Pancreas (tissue), 10 donors: ENCODE results near the gene PTGFR. TPM values are rescaled to one million over a fixed set of nuclear protein-coding genes. Genes with fewer than 3 reads are reported as not detected.

Experiments
- ATAC-seq, 4 donors: fragments of 200-7000 bp; cut with Tn5 transposase; one replicate each; pipeline versions ENCODE4 v1.8.0 to v1.9.1; 2020; ENCODE audit warnings: mild to moderate bottlenecking in 4 of 4, moderate library complexity in 4 of 4
- DNase-seq, 6 donors: peaks; one replicate each; pipeline ENCODE4 v3.0.0-alpha.2; 2020
- FAIRE-seq: peaks from 2 replicates; lab custom pipeline; 2012; peaks lifted over from hg19 to GRCh38; lab: Jason Lieb, UNC
- H3K27ac ChIP-seq, 4 donors: fragments of 200-600 bp; sonication (generic); 1 replicate in 3 of 4; 2 replicates in 1 of 4; pipeline versions ENCODE4 v1.5.0 to v1.8.0; 2020
- H3K27me3 ChIP-seq, 4 donors: fragments of 200-600 bp; one replicate each; pipeline ENCODE4 v1.8.0; 2021
- H3K36me3 ChIP-seq, 3 donors: fragments of 200-600 bp; sonication (generic) in 1 of 3; one replicate each; pipeline versions ENCODE4 v1.5.0 to v1.8.0; 2020 to 2021
- H3K4me1 ChIP-seq, 3 donors: fragments of 200-600 bp; one replicate each; pipeline ENCODE4 v1.8.0; 2021
- H3K4me3 ChIP-seq, 4 donors: fragments of 200-600 bp; sonication (generic) in 2 of 4; one replicate each; pipeline versions ENCODE4 v1.5.0 to v1.8.0; 2020 to 2021
- H3K9me3 ChIP-seq, 4 donors: fragments of 200-600 bp; one replicate each; pipeline ENCODE4 v1.8.0; 2021
- WGBS, 2 donors: extraction: QIAGEN DNeasy Blood & Tissue Kit; methylation state at CpG; one replicate each; pipeline ENCODE4 v1.1.7; 2013; 5-methylcytosine and 5-hydroxymethylcytosine counted together
- intact Hi-C, 3 donors: fragments of 100-400 bp; cut with DNase I; formaldehyde crosslinking; loops; one replicate each; pipeline versions ENCODE4 v1.11.1 to v1.14.2; 2022
- polyA plus RNA-seq, 2 donors: library from polyadenylated mRNA; stranded (reverse); fragments of 200-250 nt; gene quantifications; one replicate each; pipeline ENCODE4 v1.2.3, GENCODE V29; 2013
- total RNA-seq, 6 donors: library from RNA; stranded (reverse); fragmentation: NEBNext Ultra II Directional in 4 of 6; extraction: Animal tissue kit (Norgen Biotek cat#: 25700) in 4 of 6; gene quantifications; one replicate each; pipeline versions ENCODE4 v1.2.1 to v1.2.4, GENCODE V29; 2021 to 2023
- TF ChIP-seq, protein P1 (sequence below), 4 donors: fragments of 200-600 bp; sonication (generic) in 3 of 4; IDR thresholded peaks; one replicate each; pipeline versions ENCODE4 v1.5.0 to v1.8.0; 2021; ENCODE audit warnings: antibody characterized with exemption in 4 of 4
- donor health status: healthy with polysubstance abuse.
- donor health status: DM: no; HTN: no; CAD: no; lungs with moderate emphysema.
- donor health status: DM: no; HTN: no; CAD: no.
- donor health status: control.
- donor health status: control.
- donor health status: Bipolar disorder and iron deficiency.
- donor health status: DM: yes; HTN: yes; CAD: no.
- donor health status: DM: no; HTN: no; CAD: no.
- donor health status: DM: no; HTN: no; CAD: no.
- donor health status: DM: yes; HTN: yes; CAD: no.

Gene PTGFR
- total and polyA plus RNA-seq, 8 donors: 0.43 to 3.9 (median 1.1) TPM

DNA sequence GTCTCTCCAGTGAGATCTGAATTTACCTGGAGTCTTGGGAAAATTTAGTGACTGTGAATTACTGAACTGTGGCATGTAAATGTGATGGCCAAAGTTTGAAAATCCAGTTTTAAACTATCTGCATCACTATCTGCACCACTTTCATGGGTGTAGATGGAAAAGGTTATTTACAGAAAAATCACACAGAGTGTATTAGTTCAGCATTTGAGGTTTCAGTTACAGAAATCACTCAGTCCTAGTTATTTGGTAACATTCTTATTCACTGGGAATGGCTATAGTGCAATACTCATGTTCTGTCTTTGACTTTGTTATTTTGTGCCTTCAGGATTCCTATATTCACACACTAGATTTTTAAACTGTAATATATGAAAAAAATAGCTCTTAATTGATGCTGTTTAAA is 68.9 kb downstream of the PTGFR start:
- FAIRE-seq: no peak
- TF ChIP-seq, protein P1, sequence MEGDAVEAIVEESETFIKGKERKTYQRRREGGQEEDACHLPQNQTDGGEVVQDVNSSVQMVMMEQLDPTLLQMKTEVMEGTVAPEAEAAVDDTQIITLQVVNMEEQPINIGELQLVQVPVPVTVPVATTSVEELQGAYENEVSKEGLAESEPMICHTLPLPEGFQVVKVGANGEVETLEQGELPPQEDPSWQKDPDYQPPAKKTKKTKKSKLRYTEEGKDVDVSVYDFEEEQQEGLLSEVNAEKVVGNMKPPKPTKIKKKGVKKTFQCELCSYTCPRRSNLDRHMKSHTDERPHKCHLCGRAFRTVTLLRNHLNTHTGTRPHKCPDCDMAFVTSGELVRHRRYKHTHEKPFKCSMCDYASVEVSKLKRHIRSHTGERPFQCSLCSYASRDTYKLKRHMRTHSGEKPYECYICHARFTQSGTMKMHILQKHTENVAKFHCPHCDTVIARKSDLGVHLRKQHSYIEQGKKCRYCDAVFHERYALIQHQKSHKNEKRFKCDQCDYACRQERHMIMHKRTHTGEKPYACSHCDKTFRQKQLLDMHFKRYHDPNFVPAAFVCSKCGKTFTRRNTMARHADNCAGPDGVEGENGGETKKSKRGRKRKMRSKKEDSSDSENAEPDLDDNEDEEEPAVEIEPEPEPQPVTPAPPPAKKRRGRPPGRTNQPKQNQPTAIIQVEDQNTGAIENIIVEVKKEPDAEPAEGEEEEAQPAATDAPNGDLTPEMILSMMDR (IDR thresholded peaks at IDR 0.05): no peak
- intact Hi-C loops: no loop called here

DNA sequence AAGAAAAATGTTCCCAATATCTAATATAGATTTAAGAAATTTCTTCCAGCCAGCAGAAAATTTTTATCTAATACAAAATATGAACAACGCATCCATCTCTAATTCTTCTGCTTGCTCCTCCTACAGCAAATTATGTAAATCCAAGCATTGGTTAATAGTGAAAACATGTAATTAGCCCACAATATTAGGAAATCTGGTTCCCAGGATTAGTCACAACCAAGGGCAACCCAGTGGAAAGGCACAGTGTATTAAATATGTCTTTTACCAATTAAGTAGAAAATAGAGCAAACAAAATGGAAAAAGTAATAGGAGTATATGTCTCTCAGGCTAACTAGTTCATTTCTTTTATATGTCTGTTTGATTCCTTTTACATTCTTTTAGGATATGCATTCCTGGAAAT is 70.0 kb downstream of the PTGFR start:
- H3K4me3 ChIP-seq: no peak overlapping the region
- TF ChIP-seq, protein P1 (IDR thresholded peaks at IDR 0.05): no peak
- intact Hi-C loops: no loop called here
- DNase-seq: no peak
- no peak overlapping the region for H3K27ac ChIP-seq
- no peaks in the 10 kb centered on the region for H3K36me3 ChIP-seq
- H3K9me3 ChIP-seq: no peaks in the 10 kb centered on the region
- no peak for FAIRE-seq
- 84 to 94% methylated on average over 1 of the region's 1 CpG for WGBS, 2 donors
- no peak for ATAC-seq
- H3K27me3 ChIP-seq: no peaks in the 10 kb centered on the region
- H3K4me1 ChIP-seq: no peaks in the 10 kb centered on the region

More for the DNA sequence above, 68.9 kb downstream of the PTGFR start:
- ATAC-seq: no peak
- Histone ChIP-seq H3K9me3 (no peaks in the 10 kb centered on the region), H3K4me1 (no peaks in the 10 kb centered on the region), H3K36me3 (no peaks in the 10 kb centered on the region), H3K27me3 (no peaks in the 10 kb centered on the region), H3K27ac (no peak overlapping the region), H3K4me3 (no peak overlapping the region)
- no peak for DNase-seq

DNA sequence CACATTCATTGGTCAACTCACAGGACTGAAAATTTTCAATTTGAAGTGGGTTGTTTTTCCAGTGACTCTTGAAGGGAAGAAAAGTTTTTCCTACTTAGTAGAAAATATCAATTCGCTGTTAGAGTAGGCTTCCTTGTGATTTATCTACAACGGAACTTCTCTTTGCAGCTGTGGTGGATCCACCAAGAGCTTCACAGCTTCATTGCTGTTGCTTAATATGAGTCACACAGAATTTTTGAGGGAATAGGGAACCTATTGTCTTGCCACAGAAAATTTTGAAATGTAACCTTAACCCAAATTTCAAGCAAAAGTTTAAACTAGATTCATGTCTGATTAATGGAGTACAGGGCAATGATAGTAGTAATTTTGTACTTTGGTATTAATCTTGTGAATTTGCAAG is 71.1 kb downstream of the PTGFR start:
- DNase-seq (no peak), FAIRE-seq (no peak), ATAC-seq (no peak)
- no peaks in the 10 kb centered on the region for H3K9me3 ChIP-seq
- no peak overlapping the region for H3K27ac ChIP-seq
- WGBS, 2 donors: 66 to 81% methylated on average over 2 of the region's 2 CpGs
- H3K27me3 ChIP-seq: no peaks in the 10 kb centered on the region
- intact Hi-C loops: no loop called here
- no peaks in the 10 kb centered on the region for H3K36me3 ChIP-seq
- TF ChIP-seq, protein P1 (IDR thresholded peaks at IDR 0.05): no peak
- H3K4me1 ChIP-seq: no peaks in the 10 kb centered on the region
- no peak overlapping the region for H3K4me3 ChIP-seq

DNA sequence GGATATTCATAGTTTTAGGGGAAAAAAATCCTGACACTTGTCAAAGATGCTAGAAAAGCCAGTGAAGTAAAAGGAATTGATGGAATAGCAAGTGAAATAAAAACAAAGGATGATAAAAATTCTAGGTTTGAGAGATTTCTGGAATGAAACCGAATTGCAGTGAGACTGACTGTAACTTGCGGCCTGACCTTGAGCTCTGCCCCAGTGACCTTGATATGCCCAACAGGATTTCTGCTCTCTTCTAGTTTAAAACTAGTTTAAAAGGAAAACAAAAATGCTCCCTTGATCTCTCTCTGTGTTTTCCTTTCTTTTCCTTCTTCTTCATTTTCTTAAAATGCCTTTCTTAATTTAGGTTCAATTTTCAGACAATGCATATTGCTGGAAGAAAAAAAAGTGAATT is 74.6 kb downstream of the PTGFR start:
- ATAC-seq (no peak), DNase-seq (no peak), FAIRE-seq (no peak)
- Histone ChIP-seq H3K4me3 (no peak overlapping the region), H3K27me3 (no peaks in the 10 kb centered on the region), H3K27ac (no peak overlapping the region), H3K36me3 (no peaks in the 10 kb centered on the region), H3K4me1 (no peaks in the 10 kb centered on the region), H3K9me3 (no peaks in the 10 kb centered on the region)
- intact Hi-C loops: no loop called here
- 31 to 42% methylated on average over 2 of the region's 2 CpGs for WGBS, 2 donors
- TF ChIP-seq, protein P1 (IDR thresholded peaks at IDR 0.05): no peak

DNA sequence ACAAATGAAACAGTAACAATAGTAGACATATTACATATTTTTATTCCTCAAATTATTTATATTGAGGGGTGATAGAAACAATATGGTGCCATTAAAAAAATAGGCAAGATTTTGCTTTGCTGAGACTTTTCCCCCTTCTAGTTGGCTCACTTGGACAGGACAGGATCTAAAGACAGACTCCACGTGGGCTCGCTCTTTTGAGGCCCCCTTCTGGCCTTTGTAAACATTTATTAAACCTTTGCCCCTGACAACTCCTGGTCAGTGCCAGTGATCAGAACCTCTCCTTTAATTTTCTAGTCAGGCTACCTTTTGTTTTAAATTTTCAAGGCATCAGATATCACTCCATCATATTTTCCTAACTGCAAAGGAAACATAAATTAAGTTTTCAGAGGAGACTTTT is 79.8 kb downstream of the PTGFR start:
- FAIRE-seq (no peak), DNase-seq (no peak), ATAC-seq (no peak)
- Histone ChIP-seq H3K4me3 (no peak overlapping the region), H3K36me3 (no peaks in the 10 kb centered on the region), H3K4me1 (no peaks in the 10 kb centered on the region), H3K9me3 (no peaks in the 10 kb centered on the region), H3K27ac (no peak overlapping the region), H3K27me3 (no peaks in the 10 kb centered on the region)
- 34 to 41% methylated on average over 2 of the region's 2 CpGs for WGBS, 2 donors
- TF ChIP-seq, protein P1 (IDR thresholded peaks at IDR 0.05): no peak
- intact Hi-C loops: no loop called here
